GM23338 (cell line): Measurements from ENCODE around the gene RIT2. TPM values are rescaled to one million over a fixed set of nuclear protein-coding genes. Genes with fewer than 3 reads are reported as not detected.

ENCODE experiments used
- ATAC-seq: fragments of 200-7000 bp; cut with Tn5 transposase; 3 replicates; pipeline ENCODE4 v1.9.1; 2020
- DNase-seq: peaks from one replicate; pipeline ENCODE4 v3.0.0-alpha.2; 2015; ENCODE audit warnings: low spot score
- H2AFZ ChIP-seq: fragments of 200-600 bp; sonication (generic); 2 replicates; pipeline ENCODE4 v1.8.0; 2016; ENCODE audit warnings: antibody characterized with exemption, mild to moderate bottlenecking, moderate library complexity
- H3F3A ChIP-seq: fragments of 200-600 bp; sonication (generic); replicated peaks from 2 replicates; pipeline ENCODE4 v1.8.0; 2017; ENCODE audit warnings: antibody characterized with exemption, mixed run types, low read depth
- H3K27ac ChIP-seq: fragments of 200-600 bp; sonication (generic); 2 replicates; pipeline ENCODE4 v1.6.1; 2016; ENCODE audit warnings: low read depth
- H3K27me3 ChIP-seq: fragments of 200-600 bp; sonication (generic); 2 replicates; pipeline ENCODE4 v1.8.0; 2016; ENCODE audit warnings: mild to moderate bottlenecking, mixed run types, moderate library complexity; ENCODE audit not compliant: insufficient read depth
- H3K36me3 ChIP-seq: fragments of 200-600 bp; sonication (generic); 2 replicates; pipeline ENCODE4 v1.8.0; 2016; ENCODE audit warnings: mild to moderate bottlenecking; ENCODE audit not compliant: insufficient read depth
- H3K4me1 ChIP-seq: fragments of 200-600 bp; sonication (generic); 2 replicates; pipeline ENCODE4 v1.8.0; 2016; ENCODE audit warnings: mild to moderate bottlenecking, moderate library complexity; ENCODE audit not compliant: insufficient read depth
- H3K4me2 ChIP-seq: fragments of 200-600 bp; sonication (generic); 2 replicates; pipeline ENCODE4 v1.7.1; 2017; ENCODE audit warnings: mixed run types
- H3K4me3 ChIP-seq: fragments of 200-600 bp; sonication (generic); 2 replicates; pipeline ENCODE4 v1.6.1; 2016; ENCODE audit warnings: mixed run types
- H3K79me2 ChIP-seq: fragments of 200-600 bp; sonication (generic); replicated peaks from 2 replicates; pipeline ENCODE4 v1.8.0; 2017; ENCODE audit warnings: mild to moderate bottlenecking; ENCODE audit not compliant: insufficient read depth
- H3K9me2 ChIP-seq: fragments of 200-600 bp; sonication (generic); 2 replicates; pipeline ENCODE4 v1.8.0; 2017; ENCODE audit not compliant: insufficient read depth
- H4K20me1 ChIP-seq: fragments of 200-600 bp; sonication (generic); replicated peaks from 2 replicates; pipeline ENCODE4 v1.8.0; 2017; ENCODE audit warnings: mild to moderate bottlenecking; ENCODE audit not compliant: insufficient read depth
- H3K27ac Mint-ChIP-seq: 2 replicates; pipeline ENCODE4 v1.8.0; 2020; ENCODE audit warnings: inconsistent platforms, mild to moderate bottlenecking, moderate library complexity, mixed read lengths
- H3K27me3 Mint-ChIP-seq: 3 replicates; pipeline ENCODE4 v1.8.0; 2022; ENCODE audit warnings: low read depth, mild to moderate bottlenecking, moderate library complexity, mixed read lengths, inconsistent platforms; ENCODE audit not compliant: insufficient read depth, poor library complexity
- H3K36me3 Mint-ChIP-seq: 3 replicates; pipeline ENCODE4 v1.8.0; 2021; ENCODE audit warnings: low read depth, mild to moderate bottlenecking, inconsistent platforms, moderate library complexity, mixed read lengths
- H3K4me1 Mint-ChIP-seq: 3 replicates; pipeline ENCODE4 v1.8.0; 2020; ENCODE audit warnings: mild to moderate bottlenecking, inconsistent platforms, mixed read lengths
- H3K4me3 Mint-ChIP-seq: 3 replicates; pipeline ENCODE4 v1.8.0; 2021; ENCODE audit warnings: moderate library complexity, mild to moderate bottlenecking, inconsistent platforms, mixed read lengths
- H3K9me3 Mint-ChIP-seq: 3 replicates; pipeline ENCODE4 v1.8.0; 2020; ENCODE audit warnings: moderate library complexity, mild to moderate bottlenecking, inconsistent platforms, mixed read lengths
- CREB1 ChIP-seq: fragments of 250-450 bp; sonication (Bioruptor Pico); IDR thresholded peaks from 2 replicates; pipeline ENCODE4 v1.5.0; 2020; ENCODE audit warnings: low read depth, mild to moderate bottlenecking, moderate library complexity
- CTCF ChIP-seq, 2 experiments: fragments of 200-600 bp in 1 of 2; sonication (generic) in 1 of 2; conservative IDR thresholded peaks; 2 replicates each; pipeline versions ENCODE4 v1.5.1 to v1.6.1; 2016 to 2017; ENCODE audit warnings: antibody characterized with exemption in 2 of 2, low read depth in 2 of 2, mild to moderate bottlenecking in 2 of 2, moderate library complexity in 1 of 2
- EZH2phosphoT487 ChIP-seq: fragments of 200-600 bp; sonication (generic); IDR thresholded peaks from one replicate; pipeline ENCODE4 v1.8.1; 2018; ENCODE audit warnings: antibody characterized with exemption; ENCODE audit not compliant: unreplicated experiment
- JUNB ChIP-seq: IDR thresholded peaks from one replicate; pipeline ENCODE4 v1.6.1; 2016; ENCODE audit warnings: antibody characterized with exemption; ENCODE audit not compliant: unreplicated experiment
- NANOG ChIP-seq: IDR thresholded peaks from 2 replicates; pipeline ENCODE4 v1.6.1; 2016; ENCODE audit warnings: antibody characterized with exemption, borderline replicate concordance
- POLR2AphosphoS5 ChIP-seq: IDR thresholded peaks from 2 replicates; pipeline ENCODE4 v1.6.1; 2016; ENCODE audit warnings: antibody characterized with exemption, low read depth
- STAT1 ChIP-seq: IDR thresholded peaks from one replicate; pipeline ENCODE4 v1.6.1; 2016; ENCODE audit warnings: antibody characterized with exemption; ENCODE audit not compliant: unreplicated experiment
- ZNF114 ChIP-seq: fragments of 250-450 bp; sonication (Bioruptor Pico); IDR thresholded peaks from 2 replicates; pipeline ENCODE4 v1.5.0; 2020; ENCODE audit warnings: mild to moderate bottlenecking, moderate library complexity
- ZNF331 ChIP-seq: fragments of 250-450 bp; sonication (Bioruptor Pico); IDR thresholded peaks from 2 replicates; pipeline ENCODE4 v1.5.0; 2020; ENCODE audit warnings: low read depth, mild to moderate bottlenecking, moderate library complexity
- ZNF462 ChIP-seq: fragments of 250-450 bp; sonication (Bioruptor Pico); IDR thresholded peaks from 2 replicates; pipeline ENCODE4 v1.5.0; 2020; ENCODE audit warnings: mild to moderate bottlenecking, moderate library complexity
- polyA plus RNA-seq: library from polyadenylated mRNA; unstranded; fragments of >200 nt; fragmentation: Nextera tagmentation; extraction: Ambion mirVana; gene quantifications from 2 replicates; pipeline ENCODE4 v1.2.1, GENCODE V29; 2016
- total RNA-seq: library from RNA; depleted of rRNA; stranded (reverse); fragments of >200 nt; shearing (Covaris generic); gene quantifications from 2 replicates; pipeline ENCODE4 v1.2.3, GENCODE V29; 2014
- TF ChIP-seq, protein P1 (sequence below): IDR thresholded peaks from one replicate; pipeline ENCODE4 v1.6.1; 2018; ENCODE audit warnings: antibody characterized with exemption; ENCODE audit not compliant: unreplicated experiment
- TF ChIP-seq, protein P2 (sequence below): IDR thresholded peaks from 2 replicates; pipeline ENCODE4 v1.6.1; 2016; ENCODE audit warnings: antibody characterized with exemption

The RIT2 gene
- total and polyA plus RNA-seq, 2 experiments from 2014 or later: 1.9 to 8.8 TPM

DNA sequence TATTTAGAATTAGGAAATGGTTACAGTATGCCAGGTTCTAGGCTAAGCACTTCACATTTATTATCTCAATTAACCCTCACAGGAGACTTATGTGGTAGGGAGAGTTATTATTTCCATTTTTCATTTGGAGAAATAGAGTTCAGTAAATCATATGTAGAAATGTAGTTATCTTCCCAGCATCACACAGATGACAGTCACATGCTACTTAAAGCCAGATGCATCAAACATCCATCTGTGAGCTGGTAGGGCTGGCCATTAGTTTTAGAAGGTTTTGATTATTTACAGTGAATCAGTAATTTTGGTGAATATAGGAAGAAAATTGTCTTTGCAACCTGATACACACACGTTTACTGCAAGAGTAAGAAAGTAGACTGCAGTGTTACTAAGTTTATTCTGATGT is 97.9 kb downstream of the RIT2 start:
- peaks cover 4% of the 10 kb centered on the region; the same call in 1 of the 2 replicates for H3K4me1 ChIP-seq
- H3K9me2 ChIP-seq: no peaks in the 10 kb centered on the region
- no peak for ATAC-seq
- no peaks in the 10 kb centered on the region for H3K27me3 ChIP-seq
- no peak overlapping the region for H3K27ac Mint-ChIP-seq
- no peak overlapping the region for H3K4me2 ChIP-seq
- no peaks in the 10 kb centered on the region for H3K27me3 Mint-ChIP-seq
- no peaks in the 10 kb centered on the region for H3K36me3 ChIP-seq
- H3K4me3 Mint-ChIP-seq: no peak overlapping the region
- DNase-seq: no peak
- H2AFZ ChIP-seq: peak overlapping the region; percentile 60; the same call in 1 of the 2 replicates
- H3K4me1 Mint-ChIP-seq: no peaks in the 10 kb centered on the region; the same call in 2 of the 3 replicates
- H3K36me3 Mint-ChIP-seq: no peaks in the 10 kb centered on the region
- no peak for TF ChIP-seq ZNF331 (CRISPR knock-in tag)
- no peak for TF ChIP-seq NANOG
- TF ChIP-seq, protein P1, sequence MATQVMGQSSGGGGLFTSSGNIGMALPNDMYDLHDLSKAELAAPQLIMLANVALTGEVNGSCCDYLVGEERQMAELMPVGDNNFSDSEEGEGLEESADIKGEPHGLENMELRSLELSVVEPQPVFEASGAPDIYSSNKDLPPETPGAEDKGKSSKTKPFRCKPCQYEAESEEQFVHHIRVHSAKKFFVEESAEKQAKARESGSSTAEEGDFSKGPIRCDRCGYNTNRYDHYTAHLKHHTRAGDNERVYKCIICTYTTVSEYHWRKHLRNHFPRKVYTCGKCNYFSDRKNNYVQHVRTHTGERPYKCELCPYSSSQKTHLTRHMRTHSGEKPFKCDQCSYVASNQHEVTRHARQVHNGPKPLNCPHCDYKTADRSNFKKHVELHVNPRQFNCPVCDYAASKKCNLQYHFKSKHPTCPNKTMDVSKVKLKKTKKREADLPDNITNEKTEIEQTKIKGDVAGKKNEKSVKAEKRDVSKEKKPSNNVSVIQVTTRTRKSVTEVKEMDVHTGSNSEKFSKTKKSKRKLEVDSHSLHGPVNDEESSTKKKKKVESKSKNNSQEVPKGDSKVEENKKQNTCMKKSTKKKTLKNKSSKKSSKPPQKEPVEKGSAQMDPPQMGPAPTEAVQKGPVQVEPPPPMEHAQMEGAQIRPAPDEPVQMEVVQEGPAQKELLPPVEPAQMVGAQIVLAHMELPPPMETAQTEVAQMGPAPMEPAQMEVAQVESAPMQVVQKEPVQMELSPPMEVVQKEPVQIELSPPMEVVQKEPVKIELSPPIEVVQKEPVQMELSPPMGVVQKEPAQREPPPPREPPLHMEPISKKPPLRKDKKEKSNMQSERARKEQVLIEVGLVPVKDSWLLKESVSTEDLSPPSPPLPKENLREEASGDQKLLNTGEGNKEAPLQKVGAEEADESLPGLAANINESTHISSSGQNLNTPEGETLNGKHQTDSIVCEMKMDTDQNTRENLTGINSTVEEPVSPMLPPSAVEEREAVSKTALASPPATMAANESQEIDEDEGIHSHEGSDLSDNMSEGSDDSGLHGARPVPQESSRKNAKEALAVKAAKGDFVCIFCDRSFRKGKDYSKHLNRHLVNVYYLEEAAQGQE: no peak
- TF ChIP-seq CTCF (conservative IDR thresholded peaks at IDR 0.05; ENCODE audit: low read depth in 2 of 2): no peak
- TF ChIP-seq JUNB: no peak
- TF ChIP-seq POLR2AphosphoS5: no peak
- no peak for TF ChIP-seq CREB1 (CRISPR knock-in tag)
- no peak for TF ChIP-seq EZH2phosphoT487
- TF ChIP-seq ZNF114: no peak
- TF ChIP-seq STAT1: no peak
- TF ChIP-seq, protein P2, sequence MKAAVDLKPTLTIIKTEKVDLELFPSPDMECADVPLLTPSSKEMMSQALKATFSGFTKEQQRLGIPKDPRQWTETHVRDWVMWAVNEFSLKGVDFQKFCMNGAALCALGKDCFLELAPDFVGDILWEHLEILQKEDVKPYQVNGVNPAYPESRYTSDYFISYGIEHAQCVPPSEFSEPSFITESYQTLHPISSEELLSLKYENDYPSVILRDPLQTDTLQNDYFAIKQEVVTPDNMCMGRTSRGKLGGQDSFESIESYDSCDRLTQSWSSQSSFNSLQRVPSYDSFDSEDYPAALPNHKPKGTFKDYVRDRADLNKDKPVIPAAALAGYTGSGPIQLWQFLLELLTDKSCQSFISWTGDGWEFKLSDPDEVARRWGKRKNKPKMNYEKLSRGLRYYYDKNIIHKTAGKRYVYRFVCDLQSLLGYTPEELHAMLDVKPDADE: no peak
- no peak for TF ChIP-seq ZNF462 (CRISPR knock-in tag)
- H3F3A ChIP-seq: no peaks in the 10 kb centered on the region
- H3K9me3 Mint-ChIP-seq: no peaks in the 10 kb centered on the region
- no peaks in the 10 kb centered on the region for H4K20me1 ChIP-seq
- no peak overlapping the region for H3K4me3 ChIP-seq
- H3K27ac ChIP-seq: no peak overlapping the region
- no peaks in the 10 kb centered on the region for H3K79me2 ChIP-seq
